Stimulated activated CD4-positive, alpha-beta T cell treated with anti-CD3 and anti-CD28 coated beads, Interleukin-2, amount 100 ng/mL, for 48 hours (primary cell): ENCODE results near the gene RNF182.
"Not testable (repeated sequence)": the region's sequence is repeated elsewhere in the genome, so short reads cannot be mapped to it uniquely, and the experiment has no call there.

Source experiments
- DNase-seq, 2 donors: peaks; one replicate each; pipeline ENCODE4 v3.0.0-alpha.2; 2020

Gene RNF182

DNA sequence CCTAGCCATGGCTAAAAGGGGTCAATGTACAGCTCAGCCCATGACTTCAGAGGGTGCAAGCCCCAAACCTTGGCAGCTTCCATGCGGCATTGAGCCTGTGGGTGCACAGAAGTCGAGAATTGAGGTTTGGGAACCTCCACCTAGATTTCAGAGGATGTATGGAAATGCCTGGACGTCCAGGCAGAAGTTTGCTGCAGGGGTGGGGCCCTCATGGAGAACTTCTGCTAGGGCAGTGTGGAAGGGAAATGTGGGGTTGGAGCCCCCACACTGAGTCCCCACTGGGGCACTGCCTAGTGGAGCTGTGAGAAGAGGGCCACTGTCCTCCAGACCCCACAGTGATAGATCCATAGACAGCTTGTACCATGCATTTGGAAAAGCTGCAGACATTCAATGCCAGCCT lies 47.9 kb downstream of the RNF182 start:
- DNase-seq: not testable (repeated sequence)

DNA sequence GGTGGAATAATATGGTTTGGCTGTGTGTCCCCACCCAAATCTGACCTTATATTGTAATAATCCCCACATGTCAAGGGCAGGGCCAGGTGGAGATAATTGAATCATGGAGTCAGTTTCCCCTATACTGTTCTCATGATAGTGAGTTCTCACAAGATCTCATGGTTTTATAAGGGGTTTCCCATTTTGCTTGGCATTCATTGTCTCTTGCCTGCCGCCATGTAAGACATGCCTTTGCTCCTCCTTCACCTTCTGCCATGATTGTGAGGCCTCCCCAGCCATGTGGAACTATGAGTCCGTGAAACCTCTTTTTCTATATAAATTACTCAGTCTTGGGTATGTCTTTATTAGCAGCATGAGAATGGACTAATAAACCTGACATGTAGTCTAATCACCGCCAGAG lies 48.7 kb downstream of the RNF182 start:
- not testable (repeated sequence) for DNase-seq

DNA sequence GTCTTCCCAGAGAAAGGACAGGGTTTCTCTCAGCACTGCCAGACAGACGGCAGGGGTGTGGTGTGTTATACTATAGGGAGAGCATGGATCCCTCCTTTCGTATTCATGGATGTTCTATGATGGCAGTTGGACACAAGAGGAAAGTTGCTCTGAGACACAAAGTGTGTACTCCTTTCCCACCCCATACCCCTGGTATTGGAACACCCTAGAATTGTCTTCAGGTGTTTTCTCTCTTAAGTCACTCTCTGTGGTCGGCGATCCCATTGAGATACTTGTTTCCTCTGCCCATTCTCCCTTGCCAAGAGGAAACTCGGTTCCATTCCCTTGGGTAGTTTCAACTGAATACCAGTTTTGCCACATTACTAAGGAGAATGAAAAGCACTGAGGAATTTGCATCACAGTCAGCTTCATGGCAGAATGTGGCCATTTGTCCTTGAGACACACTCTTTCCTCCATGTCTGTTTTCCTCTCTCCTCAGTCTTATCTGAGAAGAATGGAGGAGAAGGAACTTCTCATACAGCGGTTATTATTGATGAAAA lies 53.4 kb downstream of the RNF182 start:
- DNase-seq: no peak

DNA sequence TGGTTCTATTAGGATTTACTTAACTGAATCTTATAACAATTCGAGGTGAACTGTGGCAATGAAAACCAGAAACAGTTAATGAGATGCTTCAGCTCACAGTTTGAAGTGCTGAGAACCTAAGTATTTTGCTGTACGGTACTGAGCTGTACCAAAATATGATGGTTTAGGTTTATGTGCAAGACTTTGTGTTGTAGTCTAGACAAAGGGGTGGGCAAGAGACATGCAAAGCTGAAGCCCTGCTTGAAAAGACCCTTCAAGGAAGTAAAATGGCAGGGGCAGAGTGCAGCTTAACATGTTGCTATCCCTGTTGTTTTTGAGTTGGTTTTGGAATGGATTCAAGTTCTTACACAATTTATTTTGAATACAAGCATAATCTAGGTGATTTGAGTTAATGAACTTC lies 54.0 kb downstream of the RNF182 start:
- DNase-seq: no peak

DNA sequence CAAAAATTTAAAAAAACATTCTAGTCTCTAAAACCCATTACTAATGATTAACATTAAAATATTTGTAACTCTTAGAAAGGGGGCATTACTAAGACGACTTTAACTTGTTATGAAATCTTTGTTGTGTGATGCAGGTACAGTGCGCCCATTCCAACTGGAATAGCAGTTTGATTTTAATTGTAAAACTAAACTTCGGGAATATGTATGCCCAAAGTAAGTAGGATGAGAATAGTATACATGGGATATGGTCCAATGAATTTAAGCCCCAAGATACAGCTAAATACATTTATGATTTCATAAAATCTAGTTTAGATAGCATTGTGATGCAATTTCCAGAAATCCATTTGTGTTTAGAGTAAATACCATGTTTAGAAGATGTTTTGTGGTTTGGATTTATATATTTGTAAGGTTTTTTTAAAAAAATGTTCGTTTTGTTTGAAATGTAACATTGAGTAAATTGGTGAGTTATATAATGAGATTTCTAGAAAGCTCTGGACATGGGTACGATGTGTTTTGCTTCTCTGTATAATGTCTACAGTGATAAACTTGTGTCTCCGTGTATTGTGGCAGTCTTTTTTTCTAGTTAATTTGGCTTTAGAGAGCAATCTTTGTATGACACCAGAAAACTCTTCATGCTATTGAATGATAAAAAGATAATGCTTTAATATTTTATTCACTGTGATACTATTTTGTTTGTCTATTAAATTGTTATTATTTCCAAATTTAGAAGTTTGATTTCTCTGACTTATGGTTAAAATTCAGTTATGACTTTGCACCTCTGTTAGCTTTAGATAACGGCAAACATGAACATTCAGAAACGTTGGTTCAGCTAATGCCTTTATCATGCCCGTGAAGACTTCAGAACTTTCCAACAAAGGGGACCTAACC lies 54.8 kb downstream of the RNF182 start:
- no peak for DNase-seq

DNA sequence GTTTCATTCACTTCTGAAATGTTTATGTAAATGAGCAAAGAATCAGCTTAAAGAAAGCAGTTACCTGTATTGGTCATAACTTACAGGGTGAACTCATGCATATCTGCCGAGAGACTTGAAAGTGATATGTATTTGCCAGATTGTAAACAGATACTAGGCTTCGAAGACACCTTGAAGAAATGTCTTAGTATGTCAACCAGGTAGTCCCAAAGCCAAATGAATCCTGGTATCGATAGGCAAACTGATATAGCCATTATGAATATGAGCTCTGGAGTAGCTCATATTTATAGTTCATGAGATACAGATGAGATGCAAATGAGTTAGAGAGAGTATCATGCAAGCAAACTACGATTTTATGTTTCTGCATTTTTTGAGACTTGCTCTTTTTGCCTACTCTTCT lies 55.8 kb downstream of the RNF182 start:
- DNase-seq: no peak

DNA sequence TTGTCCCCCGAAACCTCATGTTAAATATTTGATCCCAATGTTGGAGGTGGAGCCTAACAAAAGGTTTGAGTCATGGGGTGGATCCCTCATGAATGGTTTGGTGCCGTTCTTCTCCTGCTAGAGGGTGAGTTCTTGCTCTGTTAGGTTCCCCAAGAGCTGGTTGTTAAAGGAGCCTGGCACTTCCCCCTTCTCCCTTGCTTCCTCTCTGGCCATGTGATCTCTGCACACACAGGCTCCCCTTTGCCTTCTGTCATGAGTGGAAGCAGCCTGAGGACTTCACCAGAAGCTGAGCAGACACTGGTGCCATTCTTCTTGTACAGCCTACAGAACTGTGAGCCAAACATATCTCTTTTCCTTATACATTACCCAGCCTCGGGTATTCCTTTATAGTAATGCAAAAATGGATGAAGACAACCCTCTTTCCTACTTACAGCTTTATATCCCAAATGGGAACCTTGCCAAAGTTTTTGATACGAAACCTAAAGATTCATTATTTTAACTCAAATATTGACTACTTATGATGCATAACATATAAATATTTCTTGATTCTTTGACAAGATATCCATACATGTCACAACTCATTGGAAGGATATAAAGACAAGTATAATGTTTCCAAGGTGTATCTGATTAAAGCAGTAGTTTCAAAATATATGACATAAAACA lies 61.0 kb downstream of the RNF182 start:
- no peak for DNase-seq

DNA sequence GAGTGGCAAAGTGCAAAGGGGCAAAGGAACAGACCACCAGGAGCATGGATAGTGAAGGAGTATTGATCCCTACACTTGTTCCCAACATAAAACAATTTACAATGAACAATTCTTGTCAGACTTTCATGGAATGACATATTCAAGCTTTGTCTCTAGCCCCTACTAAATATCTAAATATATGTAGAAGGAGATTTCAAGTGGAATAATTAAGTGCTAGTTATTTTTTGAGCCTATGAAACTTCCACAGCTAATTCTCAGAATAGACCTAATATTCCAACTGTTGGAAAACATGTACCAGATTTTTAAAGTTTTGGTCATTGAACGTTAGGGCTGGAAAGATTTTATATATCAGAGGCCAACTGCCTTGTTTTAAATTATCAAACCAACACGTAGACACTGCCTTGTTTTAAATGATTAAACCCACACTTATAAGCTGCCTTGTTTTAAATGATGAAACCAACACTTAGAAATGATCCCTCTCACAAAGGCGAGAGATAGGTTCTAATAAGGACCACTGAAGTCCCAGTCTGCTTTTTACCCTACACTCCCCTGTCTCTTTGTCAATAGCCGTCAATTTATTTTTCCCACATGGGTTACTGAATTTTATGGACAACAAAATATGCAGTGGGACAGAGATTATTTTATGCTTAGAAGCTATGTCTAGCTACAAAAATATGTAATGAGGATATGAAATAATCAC lies 62.1 kb downstream of the RNF182 start:
- DNase-seq: no peak

GRCh38 chr6:13987400-13987865 lies 62.7 kb downstream of the RNF182 start:
- DNase-seq: no peak

DNA sequence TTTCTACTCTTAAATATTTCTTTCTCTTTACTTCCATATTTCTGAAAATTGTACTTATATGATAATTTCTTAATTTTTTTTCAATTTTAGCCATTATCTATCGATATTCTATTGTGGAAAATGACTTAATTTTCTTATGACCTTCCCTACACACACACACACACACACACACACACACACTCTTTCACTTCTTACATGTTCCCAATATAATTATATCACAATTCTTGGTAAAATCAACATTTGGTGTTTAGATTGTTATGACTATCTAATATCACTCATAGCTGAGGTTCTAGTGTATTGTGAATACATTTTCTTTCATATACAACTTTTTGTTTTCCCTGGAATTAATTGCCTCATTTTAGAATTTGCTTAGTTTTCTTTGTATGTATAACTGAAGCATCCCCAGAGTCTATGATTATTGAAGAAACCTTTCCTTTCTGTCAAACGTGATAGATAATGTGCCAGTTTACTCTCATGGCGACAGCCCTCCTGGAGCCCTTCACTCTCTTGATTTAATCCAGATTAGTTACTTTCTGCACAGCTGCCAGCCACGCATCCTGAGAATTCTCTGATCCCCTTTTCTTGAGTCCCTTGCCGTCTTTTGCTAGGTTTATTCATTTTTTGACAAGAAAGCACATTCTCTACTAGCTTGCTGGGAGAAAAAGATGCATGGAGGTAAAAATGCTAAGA lies 63.4 kb downstream of the RNF182 start:
- no peak for DNase-seq

DNA sequence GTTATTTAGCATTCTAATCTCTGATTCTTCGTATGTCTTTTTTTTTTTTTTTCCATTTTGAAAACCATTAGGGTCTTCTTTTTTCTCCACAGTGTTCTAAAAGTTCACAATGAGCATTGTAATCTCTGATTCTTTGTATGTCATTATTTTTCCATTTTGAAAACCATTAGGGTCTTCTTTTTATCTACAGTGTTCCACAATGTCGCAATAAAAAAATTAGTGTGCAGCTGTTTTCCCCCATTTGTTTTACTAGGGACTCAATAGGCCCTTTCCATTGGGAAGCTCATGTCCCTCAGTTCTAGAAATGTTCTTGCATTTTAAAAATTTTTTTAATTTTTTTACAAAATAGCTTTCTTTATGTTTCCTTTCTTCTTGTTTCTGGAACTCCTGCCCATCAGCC lies 64.2 kb downstream of the RNF182 start:
- DNase-seq: no peak

DNA sequence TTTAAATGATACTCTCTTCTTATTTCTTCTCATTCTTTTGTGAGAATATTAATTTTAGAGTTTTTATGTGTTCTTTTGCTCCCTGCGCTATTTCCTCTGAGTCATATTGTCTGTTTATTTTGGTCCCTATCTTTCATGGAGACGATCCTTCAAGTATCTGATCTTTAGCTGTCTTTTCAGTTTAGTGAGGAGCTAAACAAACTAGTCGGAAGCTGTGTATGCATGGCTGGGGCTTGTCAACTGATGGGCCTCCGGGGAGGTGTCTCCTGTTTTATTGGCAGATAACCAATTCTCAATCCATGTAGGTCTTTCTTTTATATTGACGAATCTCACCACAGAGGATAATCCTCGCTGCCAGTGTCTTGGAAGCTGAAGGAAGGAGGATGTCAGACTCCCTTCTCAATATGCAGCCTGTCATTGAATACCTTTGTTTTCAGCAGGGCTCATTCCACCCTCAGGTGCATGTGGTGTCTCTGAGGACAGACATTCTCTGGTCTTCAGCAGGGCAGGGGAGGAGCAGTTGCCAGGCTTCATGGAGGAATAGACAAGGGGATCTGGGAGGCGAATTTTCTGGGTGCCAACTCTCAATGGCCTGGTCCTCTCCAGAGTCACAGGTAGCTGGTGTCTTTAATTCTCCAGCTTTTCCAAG lies 64.9 kb downstream of the RNF182 start:
- DNase-seq: no peak

GRCh38 chr6:13990796-13991195 lies 66.0 kb downstream of the RNF182 start:
- DNase-seq: no peak

DNA sequence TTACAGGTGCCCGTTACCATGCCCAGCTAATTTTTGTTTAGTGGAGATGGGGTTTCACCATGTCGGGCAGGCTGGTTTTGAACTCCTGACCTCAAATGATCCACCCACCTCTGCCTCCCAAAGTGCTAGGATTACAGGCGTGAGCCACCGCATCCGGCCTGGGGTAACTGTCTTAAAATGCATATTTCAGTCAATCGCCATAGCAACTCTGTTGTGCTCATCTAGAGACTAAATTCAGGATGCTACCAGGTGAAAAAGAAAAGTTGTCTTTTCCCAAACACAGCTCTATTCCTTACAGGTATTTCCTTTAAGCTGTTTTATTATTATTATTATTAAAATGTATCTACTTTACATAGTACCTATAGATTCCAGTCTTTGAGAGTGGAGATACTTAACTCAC lies 66.6 kb downstream of the RNF182 start:
- DNase-seq: no peak

GRCh38 chr6:13992417-13993055 lies 67.8 kb downstream of the RNF182 start:
- DNase-seq: no peak

GRCh38 chr6:13993416-13993815 lies 68.7 kb downstream of the RNF182 start:
- no peak for DNase-seq

GRCh38 chr6:13998356-13998755 lies 73.6 kb downstream of the RNF182 start:
- DNase-seq: no peak

DNA sequence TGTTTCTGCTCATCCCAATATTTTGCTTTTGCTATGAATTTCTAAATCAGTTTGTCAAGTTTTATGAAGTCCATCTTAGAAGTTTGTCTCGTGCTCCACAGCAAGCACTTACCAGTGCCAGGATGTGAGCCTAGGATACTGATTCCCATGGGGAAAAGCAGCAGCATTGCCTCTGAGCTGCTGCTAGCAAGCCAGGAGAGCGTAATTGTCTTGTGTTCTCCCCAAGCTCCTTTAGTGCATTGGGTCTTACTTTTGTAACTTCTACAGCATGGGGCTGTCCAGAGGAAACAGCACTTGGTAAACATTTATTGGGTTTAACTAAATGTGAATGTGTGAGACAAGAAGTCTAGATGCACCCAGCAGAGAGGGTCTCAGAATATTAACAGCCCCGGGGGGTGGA lies 76.1 kb downstream of the RNF182 start:
- DNase-seq: no peak

DNA sequence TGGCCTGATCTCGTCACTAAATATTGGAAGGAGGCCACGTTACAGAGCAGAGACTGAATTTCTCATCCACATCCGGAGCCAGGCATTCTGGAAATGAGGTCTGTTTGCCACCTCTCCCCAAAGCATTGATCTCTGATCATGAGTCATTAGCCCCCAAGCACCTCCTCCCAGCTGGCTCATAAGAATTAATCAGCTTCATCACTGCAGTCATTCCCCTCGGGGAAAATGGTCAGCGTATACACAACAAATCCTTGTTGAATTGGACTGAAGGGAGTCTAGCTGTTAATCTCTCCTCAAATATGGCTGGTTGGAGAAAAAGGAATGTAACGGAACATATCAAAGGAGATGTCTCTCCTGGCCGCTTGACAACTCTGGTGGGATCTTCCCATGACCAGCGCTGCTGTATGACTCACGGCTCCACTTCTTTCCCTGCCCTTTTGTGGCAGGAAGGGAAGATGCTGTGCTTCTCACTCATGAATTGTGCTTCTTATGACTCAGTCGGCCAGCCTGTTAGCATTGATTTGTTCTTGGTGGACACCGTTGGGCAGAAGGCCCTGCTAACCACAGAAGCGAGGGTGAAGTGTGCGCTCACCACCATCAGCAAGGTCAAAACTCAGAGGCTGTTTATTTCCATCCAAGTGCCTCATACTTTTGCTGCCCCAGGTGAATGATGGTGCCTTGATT lies 76.7 kb downstream of the RNF182 start:
- no peak for DNase-seq

- DNase-seq: no peak
Measured at GRCh38 chr6:14002176-14002947, 77.6 kb downstream of the RNF182 start.
